ENCODE data around the gene PDE4DIP.
"Not testable (repeated sequence)": the region's sequence is repeated elsewhere in the genome, so short reads cannot be mapped to it uniquely, and the experiment has no call there.

- not testable (repeated sequence) for TF ChIP-seq CTCF (conservative IDR thresholded peaks at IDR 0.05; ENCODE audit: low read depth in 2 of 2); ZNF331 (CRISPR knock-in tag; IDR thresholded peaks at IDR 0.05; ENCODE audit: low read depth); POLR2AphosphoS5 (IDR thresholded peaks at IDR 0.05; ENCODE audit: low read depth); REST (IDR thresholded peaks at IDR 0.05; ENCODE audit: unreplicated experiment); EZH2 (IDR thresholded peaks at IDR 0.05; ENCODE audit: low read depth, unreplicated experiment); CREB1 (CRISPR knock-in tag; IDR thresholded peaks at IDR 0.05; ENCODE audit: low read depth)
These were observed 7.5 kb downstream of the PDE4DIP start for GRCh38 chr1:148851684-148852083.
